Measurements from ENCODE around the gene SCUBE1. TPM values are rescaled to one million over a fixed set of nuclear protein-coding genes. Genes with fewer than 3 reads are reported as not detected.

SCUBE1 gene
- total RNA-seq, 4 donors from 2014 or later: 81.3 to 214 (median 141) TPM

GRCh38 chr22:43156413-43156812 lies 186.8 kb downstream of the SCUBE1 start:
- Histone ChIP-seq H3K27ac (no peak overlapping the region), H3K4me3 (no peak overlapping the region), H3K36me3 (peaks cover 0 to 31% (median 0%) of the 10 kb centered on the region in 3 donors), H3K27me3 (no peaks in the 10 kb centered on the region), H3K4me1 (peaks cover 0 to 78% (median 10%) of the 10 kb centered on the region in 4 donors), H3K9me3 (no peaks in the 10 kb centered on the region)
- TF ChIP-seq EP300 (IDR thresholded peaks at IDR 0.05) (no peak), CTCF (IDR thresholded peaks at IDR 0.05) (no peak), POLR2A (IDR thresholded peaks at IDR 0.05) (no peak)
- WGBS, 2 donors: 79 to 84% methylated on average over 12 of the region's 12 CpGs
- DNase-seq (ENCODE audit: low spot score in 2 of 2): no peak

DNA sequence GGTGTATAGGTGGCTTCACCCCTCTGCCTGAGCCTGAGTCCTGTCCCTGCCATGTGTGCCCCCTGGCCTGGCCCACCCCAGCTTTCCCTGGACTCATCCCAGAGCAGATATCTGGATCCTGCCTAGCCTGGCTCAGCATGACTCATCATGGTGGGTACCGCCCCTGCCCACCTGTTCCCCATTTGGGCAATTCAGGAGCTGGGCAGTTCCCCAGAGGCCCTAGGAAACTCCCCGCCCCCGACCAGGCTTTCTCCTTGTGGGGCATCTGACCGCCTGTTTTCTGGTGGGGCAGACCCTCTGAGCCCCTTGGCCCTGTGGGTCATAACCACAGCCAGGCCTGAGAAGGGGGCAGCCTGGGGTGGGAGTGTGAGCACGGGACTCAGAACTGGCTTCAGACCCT lies 187.4 kb downstream of the SCUBE1 start:
- Histone ChIP-seq H3K9me3 (no peaks in the 10 kb centered on the region), H3K36me3 (peaks cover 0 to 27% (median 0%) of the 10 kb centered on the region in 3 donors), H3K4me1 (peaks cover 0 to 81% (median 12%) of the 10 kb centered on the region in 4 donors), H3K27me3 (no peaks in the 10 kb centered on the region), H3K27ac (peak overlapping the region in 1 of 4 donors; percentile 18), H3K4me3 (no peak overlapping the region)
- WGBS, 2 donors: 76 to 80% methylated on average over 4 of the region's 5 CpGs
- TF ChIP-seq EP300 (IDR thresholded peaks at IDR 0.05): no peak
- TF ChIP-seq CTCF (IDR thresholded peaks at IDR 0.05): no peak
- no peak for TF ChIP-seq POLR2A (IDR thresholded peaks at IDR 0.05)
- DNase-seq (ENCODE audit: low spot score in 2 of 2): no peak

GRCh38 chr22:43154887-43155536 lies 188.2 kb downstream of the SCUBE1 start:
- peak overlapping the region in 2 of 4 donors; percentile 15 to 18 for H3K27ac ChIP-seq
- H3K27me3 ChIP-seq: no peaks in the 10 kb centered on the region
- DNase-seq (ENCODE audit: low spot score in 2 of 2): peak in 1 of 2 donors; percentile 44
- peaks cover 0 to 19% (median 0%) of the 10 kb centered on the region in 3 donors for H3K36me3 ChIP-seq
- 77 to 80% methylated on average over 22 to 27 of the region's 27 CpGs for WGBS, 2 donors
- H3K4me1 ChIP-seq: peaks cover 0 to 80% (median 14%) of the 10 kb centered on the region in 4 donors
- H3K9me3 ChIP-seq: no peaks in the 10 kb centered on the region
- TF ChIP-seq POLR2A (IDR thresholded peaks at IDR 0.05): no peak
- no peak for TF ChIP-seq EP300 (IDR thresholded peaks at IDR 0.05)
- no peak for TF ChIP-seq CTCF (IDR thresholded peaks at IDR 0.05)
- H3K4me3 ChIP-seq: no peak overlapping the region

DNA sequence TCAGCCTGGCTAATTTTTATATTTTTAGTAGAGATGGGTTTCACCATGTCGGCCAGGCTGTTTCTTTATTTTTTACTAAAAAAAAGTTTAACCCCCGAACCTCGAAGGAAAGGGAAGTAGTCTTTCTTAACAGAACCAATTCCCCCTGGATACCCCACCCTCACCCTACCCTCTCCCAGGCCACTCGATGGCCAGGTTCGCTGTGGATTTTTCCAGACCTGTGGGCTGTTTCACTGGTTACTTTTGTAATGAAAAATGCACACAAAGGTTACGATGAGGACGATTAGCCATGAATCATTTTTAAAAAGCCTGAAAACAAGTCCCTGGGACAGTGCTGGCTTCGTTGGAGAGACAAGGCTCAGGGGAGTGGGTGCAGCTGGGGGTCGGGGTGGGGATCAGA lies 189.3 kb downstream of the SCUBE1 start:
- H3K27ac ChIP-seq: peak overlapping the region in 2 of 4 donors; percentile 15 to 57

More for the DNA sequence above, 189.3 kb downstream of the SCUBE1 start:
- no peak for DNase-seq (ENCODE audit: low spot score in 2 of 2)
- Histone ChIP-seq H3K4me3 (no peak overlapping the region), H3K4me1 (peaks cover 0 to 69% (median 14%) of the 10 kb centered on the region in 4 donors), H3K36me3 (peaks cover 0 to 9% (median 0%) of the 10 kb centered on the region in 3 donors), H3K27me3 (no peaks in the 10 kb centered on the region), H3K9me3 (no peaks in the 10 kb centered on the region)
- TF ChIP-seq CTCF (IDR thresholded peaks at IDR 0.05) (no peak), POLR2A (IDR thresholded peaks at IDR 0.05) (no peak), EP300 (IDR thresholded peaks at IDR 0.05) (no peak)
- 35 to 40% methylated on average over 9 of the region's 9 CpGs for WGBS, 2 donors
